Bronchial epithelial cell (primary cell): ENCODE data around the gene TTYH3. TPM values are rescaled to one million over a fixed set of nuclear protein-coding genes. Genes with fewer than 3 reads are reported as not detected.
"Not testable (repeated sequence)": the region's sequence is repeated elsewhere in the genome, so short reads cannot be mapped to it uniquely, and the experiment has no call there.

ENCODE experiments used
- DNase-seq: peaks from one replicate; pipeline ENCODE4 v3.0.0-alpha.2; 2010; ENCODE audit warnings: low read depth
- FAIRE-seq: peaks from 2 replicates; lab custom pipeline; 2011; peaks lifted over from hg19 to GRCh38; lab: Jason Lieb, UNC
- H3K27me3 ChIP-seq: 2 replicates; pipeline ENCODE4 v1.5.1; 2011; ENCODE audit warnings: low read length; ENCODE audit not compliant: control insufficient read depth, insufficient read depth
- H3K36me3 ChIP-seq: 2 replicates; pipeline ENCODE4 v1.5.1; 2011; ENCODE audit warnings: low read length; ENCODE audit not compliant: control insufficient read depth, insufficient read depth
- H3K4me3 ChIP-seq: 2 replicates; pipeline ENCODE4 v1.5.1; 2011; ENCODE audit warnings: mild to moderate bottlenecking, low read depth, low read length, control low read depth
- CTCF ChIP-seq: IDR thresholded peaks from 2 replicates; pipeline ENCODE4 v1.5.1; 2011; ENCODE audit warnings: mild to moderate bottlenecking, moderate library complexity, low read length, control low read depth, inconsistent platforms; ENCODE audit not compliant: insufficient read depth, severe bottlenecking
- total RNA-seq: library from RNA; depleted of rRNA; stranded (reverse); fragments of >200 nt; gene quantifications from 2 replicates; pipeline ENCODE4 v1.2.1, GENCODE V29; 2014

The TTYH3 gene
- total RNA-seq, 1 donor from 2014 or later: 5.8 TPM

DNA sequence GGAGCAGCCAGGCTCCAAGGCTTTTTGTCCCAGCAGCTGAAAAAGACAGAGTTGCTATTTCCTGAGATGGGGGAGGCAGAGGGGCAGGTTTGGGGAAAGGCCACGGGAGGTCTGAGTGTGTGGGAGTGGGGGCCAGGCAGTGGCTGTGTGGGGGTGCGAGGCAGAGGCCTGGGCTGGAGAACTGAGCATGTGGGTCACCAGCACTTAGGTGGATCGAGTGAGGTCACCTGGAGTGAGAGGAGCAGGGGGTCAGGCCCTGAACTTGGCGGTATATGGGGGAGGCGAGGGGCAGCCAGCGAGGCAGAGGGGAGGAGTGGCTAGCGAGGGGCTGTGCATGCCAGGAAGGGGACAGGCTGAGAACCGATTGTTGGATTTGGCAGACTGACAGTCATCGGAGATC, 44.7 kb upstream of the TTYH3 start:
- DNase-seq (no peak), FAIRE-seq (no peak)
- Histone ChIP-seq H3K27me3 (no peaks in the 10 kb centered on the region), H3K4me3 (no peak overlapping the region), H3K36me3 (peaks cover 2% of the 10 kb centered on the region)
- no peak for TF ChIP-seq CTCF

DNA sequence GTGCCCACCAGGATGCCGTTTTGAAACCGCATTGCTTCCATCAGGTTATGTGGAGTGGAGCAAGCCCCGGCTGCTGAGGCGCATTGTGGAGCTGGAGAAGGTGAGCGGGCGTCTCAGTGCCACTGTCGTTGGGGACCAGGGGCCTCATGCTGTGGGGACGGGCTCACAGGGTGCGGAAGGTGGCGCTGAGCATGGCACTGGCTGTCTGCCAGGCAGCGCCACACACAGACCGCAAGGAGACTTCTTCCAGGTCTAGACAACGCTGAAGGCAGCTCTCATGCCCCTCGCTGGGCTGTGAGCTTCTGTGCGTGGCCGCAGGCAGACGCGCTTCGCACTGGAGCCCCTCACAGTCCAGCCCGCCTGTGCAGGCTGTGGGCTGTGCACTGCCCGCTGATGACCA, 44.0 kb upstream of the TTYH3 start:
- Histone ChIP-seq H3K4me3 (no peak overlapping the region), H3K36me3 (peaks cover 3% of the 10 kb centered on the region), H3K27me3 (no peaks in the 10 kb centered on the region)
- TF ChIP-seq CTCF: no peak
- no peak for DNase-seq
- no peak for FAIRE-seq

GRCh38 chr7:2589341-2589740, 42.4 kb upstream of the TTYH3 start:
- H3K36me3 ChIP-seq: peaks cover 7% of the 10 kb centered on the region
- DNase-seq (no peak), FAIRE-seq (no peak)
- H3K27me3 ChIP-seq: no peaks in the 10 kb centered on the region
- H3K4me3 ChIP-seq: no peak overlapping the region
- no peak for TF ChIP-seq CTCF

DNA sequence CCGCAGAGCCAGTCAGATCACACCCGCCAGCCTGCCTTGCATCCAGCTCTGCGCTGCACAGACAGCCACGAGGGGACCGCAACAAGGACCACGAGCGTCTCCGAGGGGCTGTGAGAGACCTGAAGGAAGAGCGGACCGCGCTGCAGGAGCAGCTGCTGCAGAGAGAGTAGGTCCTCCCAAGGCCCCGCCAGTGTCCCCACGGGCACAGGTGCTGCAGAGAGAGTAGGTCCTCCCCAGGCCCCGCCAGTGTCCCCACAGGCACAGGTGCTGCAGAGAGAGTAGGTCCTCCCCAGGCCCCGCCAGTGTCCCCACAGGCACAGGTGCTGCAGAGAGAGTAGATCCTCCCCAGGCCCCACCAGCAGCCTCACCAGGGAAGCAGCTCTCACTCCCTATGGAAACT, 41.8 kb upstream of the TTYH3 start:
- not testable (repeated sequence) for H3K4me3 ChIP-seq, DNase-seq, FAIRE-seq, H3K27me3 ChIP-seq, H3K36me3 ChIP-seq

GRCh38 chr7:2592375-2592865, 39.4 kb upstream of the TTYH3 start:
- TF ChIP-seq CTCF: no peak
- no peak for FAIRE-seq
- no peaks in the 10 kb centered on the region for H3K27me3 ChIP-seq
- H3K36me3 ChIP-seq: peaks cover 15% of the 10 kb centered on the region
- H3K4me3 ChIP-seq: no peak overlapping the region
- no peak for DNase-seq

DNA sequence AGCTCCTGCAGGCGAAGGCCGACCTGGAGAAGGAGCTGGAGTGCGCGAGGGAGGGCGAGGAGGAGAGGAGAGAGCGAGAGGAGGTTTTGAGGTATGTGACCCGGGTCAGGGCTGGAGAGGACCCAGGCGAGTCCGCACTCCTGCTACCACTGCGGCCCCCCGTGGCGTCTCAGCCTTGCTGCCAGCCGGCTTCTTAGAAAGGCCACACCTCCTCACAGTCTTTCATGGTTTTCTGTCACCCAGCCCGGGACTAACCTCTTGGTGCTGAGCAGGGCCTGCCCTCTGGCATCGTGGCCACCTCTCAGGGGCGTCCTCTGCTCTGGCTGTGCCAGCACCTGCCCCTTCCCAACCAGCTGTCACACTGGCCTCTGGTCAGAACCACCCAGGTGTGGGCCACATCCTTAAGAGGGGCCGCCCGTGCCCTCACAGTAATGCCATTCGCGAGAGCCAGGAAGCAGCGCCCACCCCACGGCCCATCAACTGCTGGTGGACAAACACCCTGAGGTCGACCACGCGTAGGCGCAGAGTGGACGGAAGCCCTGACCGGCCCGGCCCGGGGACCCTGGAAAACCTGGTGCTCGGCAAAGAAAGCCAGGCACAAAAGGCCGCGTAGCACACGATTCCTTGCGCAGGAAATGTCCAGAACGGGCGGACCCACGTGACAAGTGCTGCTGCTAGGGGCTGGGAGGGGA, 38.6 kb upstream of the TTYH3 start:
- DNase-seq: no peak

More for the DNA sequence above, 38.6 kb upstream of the TTYH3 start:
- H3K36me3 ChIP-seq: peaks cover 15% of the 10 kb centered on the region
- no peak for TF ChIP-seq CTCF
- no peaks in the 10 kb centered on the region for H3K27me3 ChIP-seq
- no peak overlapping the region for H3K4me3 ChIP-seq
- FAIRE-seq: no peak
